G401 (cell line): ENCODE data around the gene ADCY10. TPM values are rescaled to one million over a fixed set of nuclear protein-coding genes. Genes with fewer than 3 reads are reported as not detected.
"Not testable (repeated sequence)": the region's sequence is repeated elsewhere in the genome, so short reads cannot be mapped to it uniquely, and the experiment has no call there.

ENCODE experiments used
- DNase-seq: peaks from one replicate; pipeline ENCODE4 v3.0.0-alpha.2; 2015; ENCODE audit warnings: low spot score
- in situ Hi-C: cut with HindIII; loops from 2 replicates; pipeline ENCODE4 v1.10.0; 2016; ENCODE audit warnings: low sequenced_read_pairs, mixed read lengths
- total RNA-seq: library from RNA; depleted of rRNA; stranded (reverse); fragments of >200 nt; shearing (Covaris generic); gene quantifications from 2 replicates; pipeline ENCODE4 v1.2.3, GENCODE V29; 2014

The ADCY10 gene
- total RNA-seq, 1 experiment from 2014 or later, result not detected

DNA sequence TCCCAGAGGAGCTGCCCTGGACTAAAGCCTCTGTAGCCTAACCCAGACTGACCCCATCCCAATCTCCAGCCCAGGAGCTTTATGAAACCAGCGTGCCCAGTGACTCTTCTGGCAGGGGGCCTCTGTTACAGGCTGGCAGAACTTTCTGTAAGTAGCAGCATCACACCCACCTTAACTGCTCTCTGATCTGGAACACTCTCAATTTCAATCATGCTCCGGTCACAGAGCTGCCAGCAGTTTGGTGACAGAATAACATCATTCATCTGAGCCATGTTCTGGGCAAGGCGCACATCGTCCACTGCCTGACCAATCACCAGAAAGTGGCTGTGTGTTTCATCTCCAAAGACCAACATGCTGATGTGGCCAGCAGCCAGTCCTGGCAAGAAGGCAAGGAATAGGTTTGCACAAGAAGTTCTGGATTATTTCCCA, 14.7 kb downstream of the ADCY10 start:
- DNase-seq, result no peak
- in situ Hi-C loops, result no loop called here

DNA sequence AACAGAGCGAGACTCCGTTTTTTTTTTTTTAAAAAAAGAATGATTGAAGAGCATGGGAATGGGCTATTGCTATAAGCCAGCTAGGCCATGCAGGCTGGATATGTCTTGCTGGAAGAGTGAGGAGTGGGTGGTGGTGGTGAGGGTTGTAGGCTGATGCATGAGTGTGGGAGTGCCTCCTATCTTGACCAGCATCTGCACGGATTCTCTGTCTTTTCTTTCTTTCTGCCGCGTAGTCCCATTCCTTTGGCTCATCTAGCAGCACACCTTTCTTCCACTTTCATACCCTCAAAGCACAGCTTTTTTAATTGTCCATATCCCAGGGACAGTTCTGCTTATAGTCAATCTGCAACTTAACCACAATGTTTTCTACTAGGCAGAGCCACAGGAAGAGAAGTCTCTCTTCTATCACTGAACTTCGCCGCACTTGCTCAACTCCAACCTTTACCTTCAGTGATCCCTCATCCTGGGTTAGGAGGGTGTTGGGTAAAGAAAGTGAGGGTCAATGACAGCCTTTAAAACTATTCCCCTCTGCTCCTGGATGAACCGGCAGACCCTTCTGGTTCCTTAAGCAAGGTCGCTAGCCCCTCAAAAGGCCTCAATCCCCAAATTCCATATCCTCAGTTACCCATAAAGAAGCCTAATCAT, 15.2 kb downstream of the ADCY10 start:
- in situ Hi-C loops, result no loop called here
- DNase-seq, result no peak

DNA sequence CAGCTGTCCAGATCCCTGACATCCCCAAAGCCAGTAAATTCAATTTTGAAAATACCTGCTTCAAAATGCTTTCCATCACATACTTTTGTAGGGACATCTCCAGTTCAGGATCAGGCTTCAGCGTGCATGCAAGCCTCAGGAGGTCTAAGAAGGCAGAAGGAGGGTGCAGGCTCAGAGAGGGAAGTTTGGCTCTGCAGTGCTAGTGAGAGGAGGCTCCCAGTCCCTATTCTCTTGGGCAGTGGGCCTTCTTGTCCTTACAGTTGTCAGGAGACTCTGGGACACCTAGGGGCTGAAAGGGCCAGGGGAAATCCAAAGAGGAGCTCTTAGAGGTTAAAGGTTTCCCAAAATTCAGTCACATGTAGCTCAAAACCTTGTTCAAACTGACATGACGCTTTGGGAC, 20.1 kb downstream of the ADCY10 start:
- in situ Hi-C loops, result no loop called here
- DNase-seq, result no peak

DNA sequence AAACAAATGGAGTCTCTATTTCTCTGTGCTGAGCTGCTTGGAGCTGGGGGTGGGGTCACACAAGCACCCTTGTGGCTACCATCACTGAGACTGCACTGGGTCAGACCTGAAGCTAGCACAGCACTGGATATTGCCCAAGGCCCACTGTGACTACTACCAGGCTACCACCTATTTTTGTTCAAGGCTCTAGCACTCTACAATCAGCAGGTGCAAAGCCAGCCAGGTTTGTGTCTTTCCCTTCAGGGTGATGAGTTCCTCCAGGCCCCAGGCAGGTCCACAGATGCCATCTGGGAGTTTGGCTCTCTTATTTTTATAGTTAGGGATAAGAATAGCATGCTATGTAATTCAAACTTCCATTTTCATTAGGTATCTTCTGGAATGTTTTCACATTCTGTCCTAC, 23.5 kb downstream of the ADCY10 start:
- DNase-seq, result no peak
- in situ Hi-C loops, result no loop called here

DNA sequence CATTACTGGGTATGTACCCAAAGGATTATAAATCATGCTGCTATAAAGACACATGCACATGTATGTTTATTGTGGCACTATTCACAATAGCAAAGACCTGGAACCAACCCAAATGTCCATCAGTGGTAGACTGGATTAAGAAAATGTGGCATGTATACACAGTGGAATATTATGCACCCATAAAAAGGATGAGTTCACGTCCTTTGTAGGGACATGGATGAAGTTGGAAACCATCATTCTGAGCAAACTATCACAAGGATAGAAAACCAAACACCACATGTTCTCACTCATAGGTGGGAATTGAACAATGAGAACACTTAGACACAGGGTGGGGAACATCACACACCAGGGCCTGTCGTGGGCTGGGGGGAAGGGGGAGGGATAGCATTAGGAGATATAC, 26.7 kb downstream of the ADCY10 start:
- in situ Hi-C loops, DNase-seq: not testable (repeated sequence)

DNA sequence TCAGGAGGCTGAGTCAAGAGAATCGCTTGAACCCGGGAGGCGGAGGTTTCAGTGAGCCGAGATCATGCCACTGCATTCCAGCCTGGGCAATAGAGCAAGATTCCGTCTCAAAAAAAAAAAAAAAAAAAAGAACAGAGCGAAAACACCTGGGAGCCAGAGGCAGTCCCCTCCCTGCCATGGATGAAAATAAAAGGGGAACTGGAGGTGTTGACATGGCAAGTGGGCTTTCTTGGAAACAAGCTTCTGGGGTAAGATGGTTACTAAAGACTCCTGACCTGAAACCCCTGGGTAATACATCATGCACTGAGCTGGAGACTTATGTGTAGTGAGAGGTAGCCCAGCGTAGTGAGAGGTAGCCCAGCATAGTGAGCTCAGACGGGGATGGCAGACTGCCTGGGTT, 31.6 kb downstream of the ADCY10 start:
- in situ Hi-C loops, result no loop called here
- DNase-seq, result no peak

DNA sequence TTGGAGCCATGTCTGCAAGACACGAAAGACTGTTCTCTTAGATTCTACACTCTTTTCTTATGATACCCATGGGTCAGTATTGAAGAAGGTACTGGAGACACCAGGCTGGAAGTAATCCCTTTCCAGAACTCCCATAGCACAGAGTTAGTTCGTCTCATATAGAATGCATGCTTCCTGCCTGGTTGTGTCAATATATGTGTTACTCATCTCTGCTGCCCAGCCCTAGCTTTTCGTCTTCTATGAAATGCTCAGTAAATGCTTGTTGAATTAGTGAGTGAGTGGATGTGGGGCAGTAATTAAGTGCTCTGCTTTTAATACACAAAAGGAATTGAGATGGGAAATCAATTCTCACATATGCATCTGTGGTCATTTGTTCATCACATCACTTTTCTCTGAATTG, 32.1 kb downstream of the ADCY10 start:
- no peak for DNase-seq
- in situ Hi-C loops, result no loop called here

DNA sequence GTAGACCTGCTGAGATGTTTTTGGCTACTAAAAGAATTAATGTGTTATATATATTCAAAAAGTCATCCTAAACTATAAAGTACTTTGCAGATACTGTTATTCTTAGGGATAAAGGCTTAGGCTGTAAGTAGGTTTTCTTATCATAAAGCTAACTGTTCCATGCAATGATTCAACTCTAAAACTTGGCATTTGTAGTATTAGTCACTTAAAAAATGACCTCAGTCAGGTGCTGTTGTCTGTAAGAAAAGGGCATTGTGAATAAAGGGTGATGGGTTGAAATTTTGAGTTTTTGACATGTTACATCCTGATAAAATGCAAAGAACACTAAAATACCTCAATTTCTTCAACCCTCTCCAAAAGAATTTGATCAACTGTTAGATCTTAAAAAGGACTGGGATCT, 32.9 kb downstream of the ADCY10 start:
- in situ Hi-C loops, result no loop called here
- DNase-seq, result no peak

DNA sequence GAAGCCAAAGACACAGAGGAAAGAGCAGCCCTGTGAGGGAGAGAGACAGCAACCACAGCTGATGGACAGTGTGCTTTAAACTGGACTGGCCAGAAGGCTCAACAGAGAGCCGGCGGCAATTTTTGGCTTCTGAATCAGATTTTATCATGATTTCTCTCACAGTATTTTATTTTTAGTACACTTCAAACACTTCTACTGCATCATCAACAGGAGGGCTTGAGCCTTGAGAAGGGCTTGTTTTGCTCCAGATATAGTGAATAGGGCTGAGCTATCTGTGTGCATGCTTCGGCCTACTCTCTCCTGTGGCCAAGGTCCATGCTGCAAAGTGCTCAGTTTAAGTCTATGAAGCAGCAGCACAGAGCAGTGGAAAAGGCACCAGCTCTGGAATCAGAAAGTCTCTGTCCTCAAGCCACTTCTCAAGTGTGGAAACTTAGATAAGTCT, 33.3 kb downstream of the ADCY10 start:
- no peak for DNase-seq
- in situ Hi-C loops, result no loop called here

DNA sequence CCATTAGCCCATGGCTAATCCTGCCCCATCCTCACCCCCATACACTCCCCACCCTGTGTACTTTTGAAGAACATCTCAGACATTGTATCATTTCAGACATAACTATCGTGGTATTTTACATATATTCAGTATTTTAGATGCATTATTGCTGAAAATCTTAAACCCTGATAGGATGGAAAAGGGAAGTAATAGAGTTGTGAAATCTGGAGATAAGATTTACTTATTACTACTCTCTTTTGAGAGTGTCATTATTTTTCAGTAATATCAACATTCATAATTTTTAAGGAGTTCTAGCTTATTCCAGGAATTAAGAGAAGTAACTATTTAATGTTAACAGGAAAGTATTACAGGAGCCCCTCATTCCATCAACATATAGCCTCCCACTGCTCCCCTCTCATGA, 34.4 kb downstream of the ADCY10 start:
- in situ Hi-C loops, result no loop called here

DNA sequence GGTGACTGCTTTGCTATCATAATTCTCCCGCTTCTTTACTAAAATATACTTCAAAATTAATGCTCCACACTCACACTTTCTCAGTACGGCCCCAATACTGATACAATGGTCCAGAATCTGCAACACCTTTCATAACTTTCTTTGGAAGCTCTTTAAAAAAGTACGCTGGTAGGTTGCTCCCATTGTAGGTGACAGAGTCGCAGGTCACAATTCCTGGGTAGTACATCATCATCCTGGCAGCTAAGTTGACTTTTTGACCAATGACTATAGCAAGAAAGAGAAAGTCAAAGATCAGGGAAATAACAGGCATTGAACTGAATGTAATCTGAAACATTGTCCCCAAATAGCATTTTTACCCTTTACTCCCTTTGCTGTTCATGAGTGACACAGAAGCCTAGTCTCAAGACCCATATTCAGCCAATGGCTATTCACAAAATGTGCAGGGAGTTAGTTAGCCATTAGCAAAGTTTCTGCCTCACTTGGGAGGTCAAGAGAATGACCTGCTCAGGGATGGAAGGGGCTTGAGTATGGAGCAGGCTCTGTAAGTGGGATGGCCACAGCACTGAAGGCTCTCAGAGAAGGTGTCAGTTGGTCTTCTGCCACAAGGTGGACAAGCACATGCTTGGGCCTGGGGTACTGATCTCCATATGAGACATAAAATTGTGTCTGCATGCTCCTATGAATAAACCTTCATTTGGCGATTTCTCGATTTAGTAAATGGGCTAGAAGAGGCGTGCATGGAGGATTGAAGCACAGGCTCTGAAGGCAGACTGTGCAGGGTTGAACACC, 35.4 kb downstream of the ADCY10 start:
- in situ Hi-C loops, result no loop called here
- DNase-seq, result no peak

More for the DNA sequence above, 34.4 kb downstream of the ADCY10 start:
- DNase-seq, result no peak

DNA sequence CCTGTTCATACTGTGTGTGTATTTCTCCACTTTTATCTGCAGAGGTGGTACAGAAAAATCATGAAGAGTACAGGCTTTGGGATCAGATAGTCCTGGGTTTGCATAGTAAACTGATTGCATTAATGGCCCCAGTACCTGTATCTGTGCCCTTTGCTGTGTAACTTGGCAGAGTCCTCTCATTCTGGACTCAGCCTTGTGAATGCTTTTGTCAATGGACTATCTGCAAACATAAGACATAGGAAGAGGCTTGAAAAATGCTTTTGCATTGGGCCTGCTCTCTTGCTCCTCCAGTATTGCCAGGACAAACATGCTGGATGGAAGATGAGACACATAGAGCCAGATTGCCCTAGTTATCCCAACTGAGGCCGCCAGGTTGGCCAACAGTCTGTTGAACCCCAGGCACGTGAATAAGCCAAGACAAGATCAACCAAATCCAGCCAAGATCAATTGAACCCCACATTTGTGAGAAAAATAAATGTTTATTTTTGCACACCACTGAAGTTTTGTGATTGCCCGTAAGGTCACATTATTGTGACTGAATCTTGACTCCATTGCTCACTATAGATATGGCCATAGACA, 37.2 kb downstream of the ADCY10 start:
- DNase-seq, result no peak
- in situ Hi-C loops, result no loop called here

DNA sequence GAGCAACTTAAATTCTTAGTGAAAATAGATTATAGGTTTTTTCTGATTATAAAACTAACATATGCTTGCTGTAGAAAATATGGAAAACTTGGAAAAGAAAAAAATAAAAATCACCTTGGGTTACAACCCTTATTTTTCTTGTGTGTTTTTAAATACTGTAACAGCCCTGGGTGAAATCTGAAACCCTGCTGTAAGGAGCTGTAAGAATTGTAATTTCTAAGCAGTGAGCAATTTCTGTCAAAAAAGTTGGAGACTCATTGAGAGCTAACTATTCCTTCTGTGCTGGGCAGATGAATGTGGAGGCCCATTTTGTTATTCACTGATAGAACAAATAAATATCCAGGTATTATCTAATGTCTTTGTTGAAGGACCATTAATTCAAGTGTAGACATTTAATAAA, 42.6 kb downstream of the ADCY10 start:
- DNase-seq, result no peak
- in situ Hi-C loops, result no loop called here

DNA sequence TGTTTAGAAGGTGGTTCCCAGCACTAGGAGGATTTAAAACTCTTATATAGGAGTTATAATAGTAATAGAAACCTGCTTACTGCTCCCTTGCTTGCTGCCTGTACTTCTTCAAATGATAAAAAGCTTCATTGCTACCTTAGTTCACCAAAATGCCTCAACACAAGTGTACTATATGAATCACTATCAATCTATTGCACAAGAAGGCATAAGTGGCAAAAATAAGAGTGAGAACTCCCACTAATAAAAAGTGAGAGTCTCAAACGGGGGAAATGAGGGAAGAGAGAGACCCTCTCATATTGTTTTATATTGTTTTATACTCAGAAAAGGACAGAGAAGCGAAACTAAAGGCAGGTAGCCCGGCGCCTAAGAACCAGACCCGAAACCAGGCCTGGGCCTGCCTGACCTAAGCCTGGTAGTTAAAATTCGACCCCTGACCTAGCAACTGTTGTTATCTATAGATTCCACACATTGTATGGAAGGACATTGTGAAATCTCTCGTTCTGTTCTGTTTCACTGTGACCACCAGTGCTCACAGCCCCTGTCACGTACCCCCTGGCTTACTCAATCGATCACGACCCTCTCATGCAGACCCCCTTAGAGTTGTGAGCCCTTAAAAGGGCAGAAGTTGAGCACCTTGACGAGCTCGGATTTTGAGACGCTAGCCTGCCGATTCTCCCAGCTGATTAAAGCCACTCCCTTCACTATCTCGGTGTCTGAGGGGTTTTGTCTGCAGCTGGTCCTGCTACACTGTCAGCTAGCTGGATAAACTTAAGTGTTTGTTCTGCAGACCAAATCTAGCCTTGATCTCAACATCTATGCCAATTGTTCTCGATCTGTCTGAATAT, 44.6 kb downstream of the ADCY10 start:
- in situ Hi-C loops, DNase-seq: not testable (repeated sequence)

DNA sequence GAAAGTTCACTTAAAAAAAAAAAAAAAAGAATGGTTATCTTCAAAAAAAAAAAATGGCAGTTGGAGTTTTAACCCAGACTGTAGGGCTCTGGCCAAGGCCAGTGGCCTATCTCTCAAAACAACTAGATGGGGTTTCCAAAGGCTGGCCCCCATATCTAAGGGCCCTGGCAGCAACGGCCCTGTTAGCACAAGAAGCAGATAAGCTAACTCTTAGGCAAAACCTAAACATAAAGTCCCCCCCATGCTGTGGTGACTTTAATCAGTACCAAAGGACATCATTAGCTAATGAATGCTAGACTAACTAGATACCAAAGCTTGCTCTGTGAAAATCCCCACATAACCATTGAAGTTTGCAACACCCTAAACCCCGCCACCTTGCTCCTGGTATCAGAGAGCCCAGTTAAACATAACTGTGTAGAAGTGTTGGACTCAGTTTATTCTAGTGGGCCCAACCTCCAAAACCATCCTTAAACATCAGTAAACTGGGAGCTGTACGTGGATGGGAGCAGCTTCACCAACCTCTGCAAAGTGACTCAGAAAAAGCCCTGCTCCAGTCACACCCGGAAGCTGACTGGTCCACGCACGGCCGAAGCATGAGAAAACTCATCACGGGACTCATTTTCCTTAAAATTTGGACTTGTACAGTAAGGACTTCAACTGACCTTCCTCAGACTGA, 47.1 kb downstream of the ADCY10 start:
- in situ Hi-C loops, DNase-seq: not testable (repeated sequence)

DNA sequence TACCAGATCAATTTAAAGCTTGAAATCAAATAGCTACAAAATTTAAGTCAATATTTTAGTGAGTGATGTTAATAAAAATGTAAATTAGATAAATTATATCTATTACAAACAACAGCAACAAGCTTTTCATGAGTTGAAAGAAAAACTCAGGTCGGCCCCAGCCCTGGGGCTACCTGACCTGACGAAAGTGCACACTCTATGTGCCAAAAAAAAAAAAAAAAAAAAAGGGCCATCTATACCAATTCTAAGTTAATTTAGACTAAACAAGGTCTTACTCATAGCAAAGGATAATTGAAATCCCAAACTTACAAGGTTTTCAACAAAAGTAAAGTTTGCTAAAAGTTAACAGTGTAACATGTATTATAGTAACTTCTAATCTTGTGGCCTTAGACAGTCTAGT, 47.6 kb downstream of the ADCY10 start:
- in situ Hi-C loops, DNase-seq: not testable (repeated sequence)

DNA sequence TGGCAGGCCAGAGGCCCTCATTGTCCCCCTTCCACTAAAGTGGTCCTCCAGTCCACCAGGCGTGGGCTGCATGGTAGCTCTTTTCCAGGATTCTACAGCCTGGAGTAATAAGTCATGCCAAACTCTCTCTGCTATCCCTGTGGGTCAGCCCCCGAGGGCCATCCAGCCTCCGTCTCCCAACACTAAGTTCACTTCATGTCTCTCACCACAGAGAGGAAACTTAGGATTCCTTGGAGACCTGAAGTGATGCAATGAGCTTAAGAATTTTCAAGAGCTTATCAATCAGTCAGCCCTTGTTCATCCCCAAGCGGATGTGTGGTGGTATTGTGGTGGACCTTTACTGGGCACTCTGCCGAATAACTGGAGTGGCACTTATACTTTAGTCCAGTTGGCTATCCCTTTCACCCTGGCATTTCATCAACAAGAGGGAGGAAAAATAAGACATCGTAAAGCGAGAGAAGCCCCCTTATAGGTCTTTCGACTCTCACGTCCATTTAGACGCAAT, 48.1 kb downstream of the ADCY10 start:
- DNase-seq, in situ Hi-C loops: not testable (repeated sequence)

DNA sequence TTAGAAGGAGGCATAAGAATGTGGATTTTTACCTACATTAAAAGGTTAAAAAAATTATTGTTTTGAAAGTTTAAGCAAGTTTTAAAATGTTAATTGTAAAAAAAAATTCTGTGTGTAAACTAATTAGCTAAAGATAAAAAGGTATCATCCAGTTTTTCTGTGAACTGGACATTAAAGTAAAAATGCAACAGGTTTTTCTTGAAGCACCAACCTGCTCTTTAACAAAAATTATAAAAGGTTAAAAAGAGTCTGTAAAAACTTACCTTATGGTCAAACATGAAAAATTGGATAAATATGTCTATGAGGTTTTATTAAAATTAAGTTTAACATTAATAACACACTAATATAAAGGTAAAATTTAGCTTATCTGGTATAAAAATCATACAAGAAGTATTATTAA, 48.7 kb downstream of the ADCY10 start:
- DNase-seq, in situ Hi-C loops: not testable (repeated sequence)
